HG03460 (cell line): ENCODE results near the gene TMEM11.

Source experiments
- ATAC-seq: cut with Tn5 transposase; IDR thresholded peaks from one replicate; pipeline ENCODE4 v1.9.1; 2021; ENCODE audit not compliant: unreplicated experiment

TMEM11 gene

GRCh38 chr17:21164216-21164615, 49.7 kb downstream of the TMEM11 start:
- ATAC-seq = no peak

- ATAC-seq = no peak
Measured at GRCh38 chr17:21163101-21163500, 50.9 kb downstream of the TMEM11 start.

- no peak for ATAC-seq
Measured at GRCh38 chr17:21162394-21162775, 51.6 kb downstream of the TMEM11 start.

- no peak for ATAC-seq
Measured at GRCh38 chr17:21161498-21162393, 52.2 kb downstream of the TMEM11 start.

- no peak for ATAC-seq
Measured at GRCh38 chr17:21160401-21160800, 53.6 kb downstream of the TMEM11 start.

GRCh38 chr17:21157586-21158370, 56.2 kb downstream of the TMEM11 start:
- ATAC-seq = no peak

- ATAC-seq = no peak
Measured at GRCh38 chr17:21152731-21153130, 61.2 kb downstream of the TMEM11 start.

- no peak for ATAC-seq
Measured at GRCh38 chr17:21149621-21150020, 64.3 kb downstream of the TMEM11 start.
